Mesenchymal stem cell (in vitro differentiated cells and primary cell): ENCODE results near the gene ELK4.

ENCODE experiments used
- DNase-seq: peaks from one replicate; pipeline ENCODE4 v3.0.0-alpha.2; 2013
- H2AFZ ChIP-seq: one replicate; pipeline ENCODE4 v1.6.1; 2013; ENCODE audit warnings: low read depth, mild to moderate bottlenecking, control low read depth, inconsistent platforms, low read length, moderate library complexity
- H2AK5ac ChIP-seq: 2 replicates; pipeline ENCODE4 v1.6.1; 2013; ENCODE audit warnings: low read length, moderate library complexity, mild to moderate bottlenecking, inconsistent platforms; ENCODE audit not compliant: severe bottlenecking
- H2BK120ac ChIP-seq: one replicate; pipeline ENCODE4 v1.6.1; 2013; ENCODE audit warnings: low read depth, mild to moderate bottlenecking, inconsistent platforms, low read length, moderate library complexity
- H2BK12ac ChIP-seq, 2 experiments: one replicate each; pipeline ENCODE4 v1.6.1; 2013; ENCODE audit warnings: inconsistent platforms in 2 of 2, low read length in 2 of 2, mild to moderate bottlenecking in 2 of 2, moderate library complexity in 2 of 2, control low read depth in 1 of 2
- H2BK15ac ChIP-seq: one replicate; pipeline ENCODE4 v1.6.1; 2013; ENCODE audit warnings: mild to moderate bottlenecking, low read depth, inconsistent platforms; ENCODE audit not compliant: poor library complexity, severe bottlenecking
- H2BK5ac ChIP-seq: 2 replicates; pipeline ENCODE4 v1.6.1; 2013; ENCODE audit warnings: low read depth, mild to moderate bottlenecking, low read length, control low read depth, inconsistent platforms; ENCODE audit not compliant: poor library complexity, severe bottlenecking
- H3K14ac ChIP-seq, 2 experiments: one replicate each; pipeline ENCODE4 v1.6.1; 2013; ENCODE audit warnings: inconsistent platforms in 2 of 2, low read length in 2 of 2, control low read depth in 1 of 2, mild to moderate bottlenecking in 1 of 2, moderate library complexity in 1 of 2
- H3K18ac ChIP-seq, 2 experiments: one replicate each; pipeline ENCODE4 v1.6.1; 2013; ENCODE audit warnings: inconsistent platforms in 2 of 2, low read length in 2 of 2, control low read depth in 1 of 2, low read depth in 1 of 2, mild to moderate bottlenecking in 1 of 2
- H3K23ac ChIP-seq, 2 experiments: one replicate each; pipeline ENCODE4 v1.6.1; 2013; ENCODE audit warnings: inconsistent platforms in 2 of 2, low read length in 2 of 2, mild to moderate bottlenecking in 2 of 2, moderate library complexity in 2 of 2, control low read depth in 1 of 2
- H3K27ac ChIP-seq: 2 replicates; pipeline ENCODE4 v1.5.1; 2013; ENCODE audit warnings: mild to moderate bottlenecking, moderate library complexity, low read length, control low read depth, inconsistent platforms; ENCODE audit not compliant: poor library complexity, severe bottlenecking
- H3K27me3 ChIP-seq, 2 experiments: 2 replicates each; pipeline versions ENCODE4 v1.6.1 to v1.7.0; 2013; ENCODE audit warnings: low read length in 2 of 2, mild to moderate bottlenecking in 2 of 2, moderate library complexity in 2 of 2, control low read depth in 1 of 2, inconsistent platforms in 1 of 2; ENCODE audit not compliant: control insufficient read depth in 1 of 2, insufficient read depth in 1 of 2
- H3K36me3 ChIP-seq, 2 experiments: 2 replicates each; pipeline versions ENCODE4 v1.6.1 to v1.7.0; 2013; ENCODE audit warnings: low read length in 2 of 2, control low read depth in 1 of 2, inconsistent platforms in 1 of 2, low read depth in 1 of 2, mild to moderate bottlenecking in 1 of 2; ENCODE audit not compliant: insufficient read depth in 2 of 2, control insufficient read depth in 1 of 2
- H3K4ac ChIP-seq, 2 experiments: one replicate each; pipeline ENCODE4 v1.6.1; 2013; ENCODE audit warnings: inconsistent platforms in 2 of 2, low read length in 2 of 2, mild to moderate bottlenecking in 2 of 2, moderate library complexity in 2 of 2, control low read depth in 1 of 2, low read depth in 1 of 2
- H3K4me1 ChIP-seq: 2 replicates; pipeline ENCODE4 v1.6.1; 2013; ENCODE audit warnings: low read depth, low read length, control low read depth; ENCODE audit not compliant: control insufficient read depth, insufficient read depth
- H3K4me2 ChIP-seq: 2 replicates; pipeline ENCODE4 v1.6.1; 2013; ENCODE audit warnings: low read length, mild to moderate bottlenecking, inconsistent platforms; ENCODE audit not compliant: poor library complexity, severe bottlenecking
- H3K4me3 ChIP-seq, 2 experiments: 2 replicates each; pipeline versions ENCODE4 v1.5.1 to v1.7.0; 2013; ENCODE audit warnings: low read length in 2 of 2, mild to moderate bottlenecking in 2 of 2, control low read depth in 1 of 2, low read depth in 1 of 2; ENCODE audit not compliant: insufficient read depth in 1 of 2
- H3K79me1 ChIP-seq: replicated peaks from 2 replicates; pipeline ENCODE4 v1.6.1; 2013; ENCODE audit warnings: mild to moderate bottlenecking, control low read depth, low read length, inconsistent platforms; ENCODE audit not compliant: poor library complexity, severe bottlenecking
- H3K9ac ChIP-seq: 2 replicates; pipeline ENCODE4 v1.7.0; 2013; ENCODE audit warnings: mild to moderate bottlenecking, low read length, moderate library complexity
- H3K9me3 ChIP-seq: 2 replicates; pipeline ENCODE4 v1.7.0; 2013; ENCODE audit warnings: mild to moderate bottlenecking, low read length; ENCODE audit not compliant: control insufficient read depth
- H4K8ac ChIP-seq: one replicate; pipeline ENCODE4 v1.6.1; 2013; ENCODE audit warnings: inconsistent platforms, mild to moderate bottlenecking, low read length, moderate library complexity
- H4K91ac ChIP-seq: one replicate; pipeline ENCODE4 v1.6.1; 2013; ENCODE audit warnings: mild to moderate bottlenecking, low read length, inconsistent platforms
- WGBS: methylation state at CpG from one replicate; pipeline ENCODE4 v1.1.7; 2013; ENCODE audit warnings: mixed read lengths; 5-methylcytosine and 5-hydroxymethylcytosine counted together

Gene ELK4

DNA sequence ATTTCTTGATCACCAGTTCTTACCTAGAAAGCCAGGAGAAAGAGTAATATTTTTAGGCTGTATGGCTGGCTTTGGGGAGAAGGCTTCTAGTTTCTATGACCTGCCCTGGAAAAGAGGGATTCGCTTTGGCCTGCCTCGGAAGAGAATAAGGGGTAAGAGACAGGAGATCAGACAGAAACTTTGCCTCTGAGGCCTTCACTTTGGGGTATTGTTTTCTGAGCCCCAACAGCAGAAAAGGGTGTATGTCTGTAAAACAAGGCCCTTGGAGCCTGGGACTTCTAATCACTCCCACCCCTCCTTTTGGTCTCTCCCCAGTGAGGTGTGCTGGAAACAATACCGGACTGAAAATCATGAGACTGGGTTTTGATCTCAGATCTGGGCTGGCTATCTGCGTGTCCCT is 43.4 kb upstream of the ELK4 start:
- Histone ChIP-seq H2BK12ac (no peak overlapping the region), H3K9me3 (no peaks in the 10 kb centered on the region), H3K14ac (no peak overlapping the region), H3K18ac (no peak overlapping the region), H4K91ac (no peak overlapping the region), H2BK120ac (no peak overlapping the region), H2BK5ac (no peak overlapping the region), H3K36me3 (no peaks in the 10 kb centered on the region), H2AK5ac (no peak overlapping the region), H3K4me3 (no peak overlapping the region), H3K4ac (no peak overlapping the region), H3K23ac (no peak overlapping the region), H4K8ac (no peak overlapping the region), H3K9ac (no peak overlapping the region), H3K27me3 (peaks cover 0 to 13% of the 10 kb centered on the region in 2 experiments), H2AFZ (no peak overlapping the region), H3K4me2 (no peak overlapping the region), H3K4me1 (peaks cover 36% of the 10 kb centered on the region), H3K27ac (no peak overlapping the region), H2BK15ac (peak overlapping the region; percentile 83), H3K79me1 (peaks cover 38% of the 10 kb centered on the region)
- DNase-seq = no peak
- WGBS = 97% methylated on average over 4 of the region's 4 CpGs

DNA sequence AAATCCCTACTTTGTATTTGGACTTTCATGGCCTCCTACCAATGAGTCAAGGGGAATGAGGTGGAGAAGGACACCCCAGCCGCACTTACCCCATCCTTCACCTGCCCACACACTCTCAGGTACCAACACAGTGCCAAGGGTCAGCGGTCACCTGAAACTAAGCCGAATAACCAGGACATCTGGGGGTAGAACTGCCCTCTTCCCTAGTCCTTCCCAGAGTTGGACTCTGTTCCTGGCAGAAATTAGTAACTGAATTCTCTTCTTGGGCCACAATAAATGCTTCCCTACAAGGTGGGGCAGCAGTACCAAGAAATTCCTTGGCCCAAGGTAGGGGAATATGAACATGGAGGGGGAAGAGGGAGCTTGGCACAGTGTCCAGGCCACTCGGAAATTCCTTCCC is 41.2 kb upstream of the ELK4 start:
- Histone ChIP-seq H3K23ac (peak overlapping the region in 1 of 2 experiments; percentile 56), H3K18ac (peak overlapping the region in 1 of 2 experiments; percentile 44), H2BK15ac (no peak overlapping the region), H3K27ac (no peak overlapping the region), H3K4ac (no peak overlapping the region), H3K4me2 (no peak overlapping the region), H3K27me3 (peaks cover 0 to 31% of the 10 kb centered on the region in 2 experiments), H3K4me1 (peaks cover 38% of the 10 kb centered on the region), H2BK12ac (no peak overlapping the region), H3K4me3 (no peak overlapping the region), H4K8ac (no peak overlapping the region), H2BK5ac (no peak overlapping the region), H3K9me3 (no peaks in the 10 kb centered on the region), H3K36me3 (no peaks in the 10 kb centered on the region), H2AFZ (no peak overlapping the region), H3K79me1 (peaks cover 52% of the 10 kb centered on the region), H4K91ac (no peak overlapping the region), H2AK5ac (peak overlapping the region; percentile 13), H2BK120ac (no peak overlapping the region), H3K14ac (no peak overlapping the region), H3K9ac (no peak overlapping the region)
- 96% methylated on average over 3 of the region's 4 CpGs for WGBS
- DNase-seq = no peak

DNA sequence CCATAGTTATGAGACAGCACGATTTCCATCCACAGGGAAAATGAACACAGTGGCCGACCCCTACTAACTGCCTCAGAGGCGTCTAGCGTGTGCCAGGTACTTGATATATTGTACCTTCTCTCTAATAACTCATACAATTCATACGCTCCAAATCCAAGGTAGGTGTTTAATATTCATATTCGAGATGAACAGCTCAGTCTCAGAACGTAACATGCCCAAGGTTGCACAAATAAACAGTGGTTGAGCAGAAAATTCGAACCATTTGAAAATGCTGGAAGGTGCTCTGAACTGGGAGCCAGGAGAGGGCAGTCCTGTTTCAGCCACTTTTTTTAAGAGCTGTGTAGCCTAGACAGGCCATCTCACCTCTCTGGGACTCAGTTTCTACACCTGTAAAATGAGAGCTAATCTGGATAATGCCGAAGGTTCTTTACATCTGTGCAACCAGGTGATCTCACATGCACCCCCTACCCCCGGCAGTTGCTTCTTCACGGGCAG is 40.6 kb upstream of the ELK4 start:
- peak overlapping the region; percentile 44 for H4K91ac ChIP-seq
- H3K27me3 ChIP-seq = peaks cover 0 to 33% of the 10 kb centered on the region in 2 experiments
- peak overlapping the region in 1 of 2 experiments; percentile 57 for H3K23ac ChIP-seq
- H2BK120ac ChIP-seq = no peak overlapping the region
- H3K9me3 ChIP-seq = no peaks in the 10 kb centered on the region
- 70% methylated on average over 11 of the region's 11 CpGs for WGBS
- DNase-seq = no peak
- peak overlapping the region in 1 of 2 experiments; percentile 37 for H3K18ac ChIP-seq
- peaks cover 56% of the 10 kb centered on the region for H3K79me1 ChIP-seq
- H2BK15ac ChIP-seq = no peak overlapping the region
- H3K9ac ChIP-seq = no peak overlapping the region
- H4K8ac ChIP-seq = no peak overlapping the region
- H2AFZ ChIP-seq = no peak overlapping the region
- peak overlapping the region in 1 of 2 experiments; percentile 35 for H3K14ac ChIP-seq
- no peak overlapping the region for H3K4ac ChIP-seq
- no peak overlapping the region for H3K27ac ChIP-seq
- H3K36me3 ChIP-seq = no peaks in the 10 kb centered on the region
- no peak overlapping the region for H2BK12ac ChIP-seq
- H3K4me2 ChIP-seq = no peak overlapping the region
- no peak overlapping the region for H2BK5ac ChIP-seq
- H3K4me3 ChIP-seq = no peak overlapping the region
- H3K4me1 ChIP-seq = peaks cover 38% of the 10 kb centered on the region
- H2AK5ac ChIP-seq = no peak overlapping the region

DNA sequence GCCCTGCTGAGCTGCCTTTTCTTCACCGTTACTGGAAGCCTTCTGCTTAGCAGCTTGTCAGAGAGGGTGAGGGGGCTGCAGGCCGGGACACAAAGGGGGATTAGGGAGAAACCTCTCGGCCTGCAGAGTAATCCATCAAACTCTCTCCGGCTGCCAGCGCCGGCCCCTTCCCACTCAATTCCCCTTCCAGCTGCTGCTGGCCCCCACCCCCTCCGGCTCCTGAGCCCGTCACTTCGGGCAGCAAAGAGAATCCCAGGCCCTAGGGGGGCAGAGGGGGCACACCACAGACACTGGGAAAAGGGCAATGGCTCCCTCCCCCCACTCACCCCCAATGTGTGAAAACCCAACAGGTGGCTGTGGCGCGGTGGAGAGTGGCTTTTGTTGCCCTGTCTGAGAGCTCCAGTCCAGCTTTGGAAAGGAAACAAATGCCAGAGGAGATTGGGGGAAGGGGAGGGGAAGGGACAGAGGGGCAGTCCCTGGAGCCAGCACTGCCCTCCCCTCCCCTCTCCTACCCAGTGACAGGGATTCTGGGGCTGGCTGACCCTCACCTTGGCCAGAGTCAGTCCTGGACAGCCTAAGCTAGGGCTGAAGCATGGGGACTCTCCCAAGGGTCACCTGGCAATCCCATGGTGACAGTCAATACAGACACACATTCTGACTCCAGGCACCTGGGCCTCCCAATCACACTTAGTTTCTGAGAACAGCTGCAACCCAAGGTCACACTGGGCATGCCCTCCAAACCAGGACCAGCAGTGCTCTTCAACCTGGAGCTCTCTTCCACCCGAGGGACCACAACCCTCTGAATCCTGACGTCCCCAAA is 39.0 kb upstream of the ELK4 start:
- H3K4me1 ChIP-seq = peaks cover 38% of the 10 kb centered on the region
- peak overlapping the region in 1 of 2 experiments; percentile 14 for H3K14ac ChIP-seq
- 47% methylated on average over 10 of the region's 13 CpGs for WGBS

More for the DNA sequence above, 39.0 kb upstream of the ELK4 start:
- DNase-seq = no peak
- no peaks in the 10 kb centered on the region for H3K36me3 ChIP-seq
- H4K8ac ChIP-seq = peak overlapping the region; percentile 19
- no peak overlapping the region for H4K91ac ChIP-seq
- no peak overlapping the region for H2BK12ac ChIP-seq
- H3K23ac ChIP-seq = no peak overlapping the region
- H3K4ac ChIP-seq = no peak overlapping the region
- H2AFZ ChIP-seq = no peak overlapping the region
- H3K9ac ChIP-seq = no peak overlapping the region
- peak overlapping the region; percentile 57 for H2AK5ac ChIP-seq
- H3K27me3 ChIP-seq = peaks cover 0 to 33% of the 10 kb centered on the region in 2 experiments
- H3K27ac ChIP-seq = no peak overlapping the region
- H3K79me1 ChIP-seq = peaks cover 52% of the 10 kb centered on the region
- no peak overlapping the region for H2BK5ac ChIP-seq
- H2BK120ac ChIP-seq = no peak overlapping the region
- peak overlapping the region in 1 of 2 experiments; percentile 16 for H3K18ac ChIP-seq
- no peaks in the 10 kb centered on the region for H3K9me3 ChIP-seq
- H2BK15ac ChIP-seq = no peak overlapping the region
- H3K4me3 ChIP-seq = no peak overlapping the region
- no peak overlapping the region for H3K4me2 ChIP-seq
